ENCODE results near the gene SYCE3.

DNA sequence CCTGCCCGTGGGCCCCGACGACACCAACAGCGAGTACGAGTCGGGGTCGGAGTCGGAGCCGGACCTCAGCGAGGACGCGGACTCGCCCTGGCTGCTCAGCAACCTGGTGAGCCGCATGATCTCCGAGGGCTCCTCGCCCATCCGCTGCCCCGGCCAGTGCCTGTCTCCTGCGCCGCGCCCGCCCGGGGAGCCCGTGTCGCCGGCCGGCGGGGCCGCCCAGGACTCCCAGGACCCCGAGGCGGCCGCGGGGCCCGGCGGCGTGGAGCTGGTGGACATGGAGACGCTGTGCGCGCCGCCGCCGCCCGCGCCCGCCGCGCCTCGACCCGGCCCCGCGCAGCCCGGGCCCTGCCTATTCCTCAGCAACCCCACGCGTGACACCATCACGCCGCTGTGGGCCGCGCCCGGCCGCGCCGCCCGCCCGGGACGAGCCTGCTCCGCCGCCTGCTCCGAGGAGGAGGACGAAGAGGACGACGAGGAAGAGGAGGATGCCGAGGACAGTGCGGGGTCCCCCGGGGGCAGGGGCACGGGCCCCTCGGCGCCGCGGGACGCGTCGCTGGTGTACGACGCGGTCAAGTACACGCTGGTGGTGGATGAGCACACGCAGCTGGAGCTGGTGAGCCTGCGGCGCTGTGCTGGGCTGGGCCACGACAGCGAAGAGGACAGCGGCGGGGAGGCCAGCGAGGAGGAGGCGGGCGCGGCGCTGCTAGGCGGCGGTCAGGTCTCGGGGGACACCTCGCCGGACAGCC lies 41.7 kb upstream of the SYCE3 start:
- no peak for TF ChIP-seq CTCF (IDR thresholded peaks at IDR 0.05; ENCODE audit: low read depth, low read length, poor library complexity, severe bottlenecking)
- TF ChIP-seq EZH2phosphoT487 (IDR thresholded peaks at IDR 0.05; ENCODE audit: borderline replicate concordance, low read length) = no peak

Measured in DOHH2 (cell line).